Neuronal stem cell (in vitro differentiated cells): Measurements from ENCODE around the gene ABCB7.
"Not testable (repeated sequence)": the region's sequence is repeated elsewhere in the genome, so short reads cannot be mapped to it uniquely, and the experiment has no call there.

ENCODE experiments used
- DNase-seq: peaks from one replicate; pipeline ENCODE4 v3.0.0-alpha.2; 2013; ENCODE audit warnings: low spot score
- H2AFZ ChIP-seq: one replicate; pipeline ENCODE4 v1.6.1; 2013; ENCODE audit warnings: mild to moderate bottlenecking, low read length, inconsistent platforms
- H2AK5ac ChIP-seq: 2 replicates; pipeline ENCODE4 v1.6.1; 2013; ENCODE audit warnings: low read depth, mild to moderate bottlenecking, inconsistent platforms, low read length, moderate library complexity, mixed read lengths
- H2BK120ac ChIP-seq: 2 replicates; pipeline ENCODE4 v1.6.1; 2013; ENCODE audit warnings: low read depth, mild to moderate bottlenecking, inconsistent platforms, low read length, moderate library complexity, mixed read lengths
- H2BK12ac ChIP-seq: one replicate; pipeline ENCODE4 v1.6.1; 2013; ENCODE audit warnings: low read length, inconsistent platforms
- H2BK15ac ChIP-seq: 2 replicates; pipeline ENCODE4 v1.6.1; 2013; ENCODE audit warnings: mild to moderate bottlenecking, low read length, inconsistent platforms, mixed read lengths
- H2BK5ac ChIP-seq: one replicate; pipeline ENCODE4 v1.6.1; 2013; ENCODE audit warnings: inconsistent platforms, mild to moderate bottlenecking, low read length, moderate library complexity
- H3K14ac ChIP-seq: one replicate; pipeline ENCODE4 v1.6.1; 2013; ENCODE audit warnings: low read length, inconsistent platforms
- H3K18ac ChIP-seq: 2 replicates; pipeline ENCODE4 v1.6.1; 2013; ENCODE audit warnings: low read length, inconsistent platforms
- H3K23ac ChIP-seq: 2 replicates; pipeline ENCODE4 v1.6.1; 2013; ENCODE audit warnings: low read depth, mild to moderate bottlenecking, mixed read lengths, low read length, inconsistent platforms; ENCODE audit not compliant: poor library complexity
- H3K27ac ChIP-seq: replicated peaks from 3 replicates; pipeline ENCODE4 v1.5.1; 2013; ENCODE audit warnings: low read length, inconsistent platforms
- H3K27me3 ChIP-seq, 3 experiments: 2 replicates each; pipeline ENCODE4 v1.6.1; 2013; ENCODE audit warnings: low read length in 3 of 3, mild to moderate bottlenecking in 2 of 3, inconsistent platforms in 1 of 3, low read depth in 1 of 3, mixed read lengths in 1 of 3, moderate library complexity in 1 of 3; ENCODE audit not compliant: control insufficient read depth in 3 of 3, insufficient read depth in 3 of 3
- H3K36me3 ChIP-seq, 2 donors: replicated peaks in 1 of 2; 2 replicates each; pipeline ENCODE4 v1.6.1; 2013; ENCODE audit warnings: low read length in 2 of 2; ENCODE audit not compliant: control insufficient read depth in 2 of 2, insufficient read depth in 2 of 2
- H3K4ac ChIP-seq: 2 replicates; pipeline ENCODE4 v1.6.1; 2013; ENCODE audit warnings: inconsistent platforms, mild to moderate bottlenecking, low read length, moderate library complexity
- H3K4me1 ChIP-seq, 2 donors: 1 replicate in 1 of 2; 2 replicates in 1 of 2; pipeline ENCODE4 v1.6.1; 2013; ENCODE audit warnings: low read length in 2 of 2, low read depth in 1 of 2; ENCODE audit not compliant: control insufficient read depth in 2 of 2, insufficient read depth in 1 of 2
- H3K4me2 ChIP-seq: one replicate; pipeline ENCODE4 v1.6.1; 2013; ENCODE audit warnings: mild to moderate bottlenecking, low read length, inconsistent platforms; ENCODE audit not compliant: insufficient read depth, poor library complexity, severe bottlenecking
- H3K4me3 ChIP-seq, 2 donors: 2 replicates each; pipeline ENCODE4 v1.5.1; 2013; ENCODE audit warnings: low read length in 2 of 2, mild to moderate bottlenecking in 2 of 2, inconsistent platforms in 1 of 2, moderate library complexity in 1 of 2
- H3K79me1 ChIP-seq: one replicate; pipeline ENCODE4 v1.6.1; 2013; ENCODE audit warnings: low read depth, mild to moderate bottlenecking, inconsistent platforms, low read length, moderate library complexity
- H3K9ac ChIP-seq: one replicate; pipeline ENCODE4 v1.6.1; 2013; ENCODE audit warnings: mild to moderate bottlenecking, low read depth, low read length, inconsistent platforms; ENCODE audit not compliant: poor library complexity
- H3K9me3 ChIP-seq, 2 donors: replicated peaks in 1 of 2; 2 replicates each; pipeline versions ENCODE3 to v1.6.1; 2013; ENCODE audit warnings: low read length in 2 of 2, mild to moderate bottlenecking in 2 of 2, inconsistent platforms in 1 of 2, low read depth in 1 of 2, mixed read lengths in 1 of 2, moderate library complexity in 1 of 2; ENCODE audit not compliant: control insufficient read depth in 2 of 2, insufficient read depth in 1 of 2
- H4K8ac ChIP-seq: one replicate; pipeline ENCODE4 v1.6.1; 2013; ENCODE audit warnings: low read depth, mild to moderate bottlenecking, inconsistent platforms, low read length, moderate library complexity
- H4K91ac ChIP-seq: one replicate; pipeline ENCODE4 v1.6.1; 2013; ENCODE audit warnings: low read length, low read depth, mild to moderate bottlenecking, inconsistent platforms; ENCODE audit not compliant: poor library complexity
- WGBS, 2 donors: extraction: QIAGEN DNeasy Blood & Tissue Kit; methylation state at CpG; one replicate each; pipeline ENCODE4 v1.1.7; 2013; ENCODE audit warnings: missing lambda C conversion rate in 2 of 2, mixed read lengths in 1 of 2; ENCODE audit not compliant: insufficient read length in 2 of 2, insufficient replicate concordance in 1 of 2; ENCODE audit errors: extremely low coverage in 2 of 2; 5-methylcytosine and 5-hydroxymethylcytosine counted together

The ABCB7 gene

GRCh38 chrX:75131973-75132627, 24.0 kb downstream of the ABCB7 start:
- DNase-seq: no peak
- Histone ChIP-seq H2AK5ac (no peak overlapping the region), H4K91ac (no peak overlapping the region), H3K23ac (no peak overlapping the region), H3K14ac (no peak overlapping the region), H2BK12ac (no peak overlapping the region), H3K36me3 (no peaks in the 10 kb centered on the region), H3K4me3 (no peak overlapping the region), H2AFZ (no peak overlapping the region), H2BK120ac (no peak overlapping the region), H3K4me2 (no peak overlapping the region), H3K27ac (no peak overlapping the region), H3K18ac (no peak overlapping the region), H3K27me3 (no peaks in the 10 kb centered on the region), H3K9me3 (no peaks in the 10 kb centered on the region), H3K79me1 (peaks cover 3% of the 10 kb centered on the region), H3K4ac (no peak overlapping the region), H3K4me1 (no peaks in the 10 kb centered on the region), H2BK5ac (no peak overlapping the region), H4K8ac (no peak overlapping the region), H3K9ac (no peak overlapping the region), H2BK15ac (no peak overlapping the region)
- no CpG with 5 or more reads among the region's 9 CpGs for WGBS, 2 donors

GRCh38 chrX:75129069-75129468, 27.0 kb downstream of the ABCB7 start:
- not testable (repeated sequence) for H2AFZ ChIP-seq, H3K18ac ChIP-seq, H3K27me3 ChIP-seq, H2AK5ac ChIP-seq, H2BK12ac ChIP-seq, H4K8ac ChIP-seq, DNase-seq, H3K14ac ChIP-seq, H3K9ac ChIP-seq, H2BK15ac ChIP-seq, H3K79me1 ChIP-seq, H3K4ac ChIP-seq, H3K27ac ChIP-seq, H3K4me1 ChIP-seq, H3K9me3 ChIP-seq, H4K91ac ChIP-seq, H3K4me2 ChIP-seq, H3K23ac ChIP-seq, H2BK5ac ChIP-seq, H3K36me3 ChIP-seq, H3K4me3 ChIP-seq, H2BK120ac ChIP-seq
- WGBS, 2 donors: no CpG with 5 or more reads among the region's 4 CpGs

DNA sequence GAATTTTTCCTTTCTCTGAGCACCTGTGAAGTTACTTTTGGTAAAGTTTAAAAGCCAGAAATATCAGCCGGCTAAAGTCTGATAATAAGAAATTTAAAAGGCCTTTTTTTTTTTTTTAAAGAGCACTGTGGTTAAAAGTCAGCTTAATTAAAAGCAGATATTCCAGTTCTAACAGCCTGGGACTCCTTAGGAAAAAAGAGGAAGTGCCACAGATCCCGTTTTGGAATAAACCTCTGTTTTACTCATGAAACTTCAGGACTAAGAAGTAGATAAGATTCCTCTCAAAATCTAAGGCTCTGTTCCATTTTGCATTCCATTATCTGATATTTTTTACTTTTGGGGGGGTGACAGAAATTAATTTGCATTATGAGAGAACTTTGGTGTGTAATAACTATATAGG, 37.8 kb downstream of the ABCB7 start:
- H3K18ac ChIP-seq: no peak overlapping the region
- no peak overlapping the region for H3K4me2 ChIP-seq
- H3K79me1 ChIP-seq: no peaks in the 10 kb centered on the region
- H2AFZ ChIP-seq: no peak overlapping the region
- no peak overlapping the region for H2BK15ac ChIP-seq
- no peak for DNase-seq
- H3K4me1 ChIP-seq: no peaks in the 10 kb centered on the region
- no peak overlapping the region for H3K27ac ChIP-seq
- no peak overlapping the region for H2BK120ac ChIP-seq
- H2AK5ac ChIP-seq: no peak overlapping the region
- no peak overlapping the region for H2BK12ac ChIP-seq
- no peak overlapping the region for H3K14ac ChIP-seq
- H3K4ac ChIP-seq: no peak overlapping the region
- H3K4me3 ChIP-seq: no peak overlapping the region
- no peaks in the 10 kb centered on the region for H3K36me3 ChIP-seq
- no peak overlapping the region for H2BK5ac ChIP-seq
- no peak overlapping the region for H4K8ac ChIP-seq
- H3K23ac ChIP-seq: no peak overlapping the region
- no peak overlapping the region for H4K91ac ChIP-seq
- no peak overlapping the region for H3K9ac ChIP-seq
- H3K9me3 ChIP-seq: peaks cover 0 to 3% of the 10 kb centered on the region in 2 donors
- no CpG with 5 or more reads among the region's 2 CpGs for WGBS, 2 donors
- H3K27me3 ChIP-seq: no peaks in the 10 kb centered on the region

DNA sequence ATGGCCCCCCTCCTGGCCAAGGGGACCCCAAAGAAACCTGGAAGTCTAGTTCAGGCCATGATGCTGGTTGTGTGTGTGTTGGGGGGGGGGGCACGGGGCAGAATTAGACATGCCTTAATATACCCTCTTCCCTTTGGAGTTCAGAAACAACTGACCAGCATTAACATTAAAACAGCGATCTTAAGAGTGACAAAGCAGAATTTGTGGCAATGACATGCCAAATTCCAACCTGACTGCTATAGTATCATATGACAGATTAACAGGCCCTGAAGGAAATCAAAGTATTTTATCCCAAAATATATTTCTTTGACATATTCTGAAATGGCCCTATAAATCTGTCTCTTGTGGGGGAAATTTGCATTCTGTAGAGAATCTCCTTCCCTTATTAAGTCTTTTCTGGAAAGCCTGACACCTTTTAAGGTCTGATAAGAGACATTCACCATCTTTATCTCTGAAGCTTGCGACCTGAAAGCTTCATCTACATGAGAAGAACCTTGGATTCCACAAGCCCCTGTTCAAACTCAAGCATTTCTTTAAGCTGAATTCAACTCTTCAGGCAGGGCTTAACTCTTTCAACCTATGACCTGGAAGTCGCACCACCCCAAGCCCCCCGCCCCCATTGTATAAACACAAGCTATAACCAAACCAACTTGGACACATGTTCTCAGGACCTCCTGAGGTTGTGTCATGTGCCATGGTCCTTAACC, 40.2 kb downstream of the ABCB7 start:
- Histone ChIP-seq H3K79me1 (no peaks in the 10 kb centered on the region), H4K8ac (no peak overlapping the region), H3K27me3 (no peaks in the 10 kb centered on the region), H3K23ac (no peak overlapping the region), H3K9me3 (peaks cover 0 to 3% of the 10 kb centered on the region in 2 donors), H3K4ac (no peak overlapping the region), H4K91ac (no peak overlapping the region), H2AFZ (no peak overlapping the region), H3K18ac (no peak overlapping the region), H3K4me1 (no peaks in the 10 kb centered on the region), H3K4me3 (no peak overlapping the region), H3K27ac (no peak overlapping the region), H2BK12ac (no peak overlapping the region), H3K14ac (no peak overlapping the region), H2BK120ac (no peak overlapping the region), H2BK5ac (no peak overlapping the region), H2AK5ac (no peak overlapping the region), H3K9ac (no peak overlapping the region), H3K36me3 (peaks cover 0 to 8% of the 10 kb centered on the region in 2 donors), H2BK15ac (no peak overlapping the region), H3K4me2 (no peak overlapping the region)
- no CpG with 5 or more reads among the region's 5 CpGs for WGBS, 2 donors
- no peak for DNase-seq
